Mesenchymal stem cell (in vitro differentiated cells and primary cell): ENCODE data around the gene MYO10.

Experiments used
- DNase-seq: peaks from one replicate; pipeline ENCODE4 v3.0.0-alpha.2; 2013
- H2AFZ ChIP-seq: one replicate; pipeline ENCODE4 v1.6.1; 2013; ENCODE audit warnings: low read depth, mild to moderate bottlenecking, control low read depth, inconsistent platforms, low read length, moderate library complexity
- H2AK5ac ChIP-seq: 2 replicates; pipeline ENCODE4 v1.6.1; 2013; ENCODE audit warnings: low read length, moderate library complexity, mild to moderate bottlenecking, inconsistent platforms; ENCODE audit not compliant: severe bottlenecking
- H2BK120ac ChIP-seq: one replicate; pipeline ENCODE4 v1.6.1; 2013; ENCODE audit warnings: low read depth, mild to moderate bottlenecking, inconsistent platforms, low read length, moderate library complexity
- H2BK12ac ChIP-seq, 2 experiments: one replicate each; pipeline ENCODE4 v1.6.1; 2013; ENCODE audit warnings: inconsistent platforms in 2 of 2, low read length in 2 of 2, mild to moderate bottlenecking in 2 of 2, moderate library complexity in 2 of 2, control low read depth in 1 of 2
- H2BK15ac ChIP-seq: one replicate; pipeline ENCODE4 v1.6.1; 2013; ENCODE audit warnings: mild to moderate bottlenecking, low read depth, inconsistent platforms; ENCODE audit not compliant: poor library complexity, severe bottlenecking
- H2BK5ac ChIP-seq: 2 replicates; pipeline ENCODE4 v1.6.1; 2013; ENCODE audit warnings: low read depth, mild to moderate bottlenecking, low read length, control low read depth, inconsistent platforms; ENCODE audit not compliant: poor library complexity, severe bottlenecking
- H3K14ac ChIP-seq, 2 experiments: one replicate each; pipeline ENCODE4 v1.6.1; 2013; ENCODE audit warnings: inconsistent platforms in 2 of 2, low read length in 2 of 2, control low read depth in 1 of 2, mild to moderate bottlenecking in 1 of 2, moderate library complexity in 1 of 2
- H3K18ac ChIP-seq, 2 experiments: one replicate each; pipeline ENCODE4 v1.6.1; 2013; ENCODE audit warnings: inconsistent platforms in 2 of 2, low read length in 2 of 2, control low read depth in 1 of 2, low read depth in 1 of 2, mild to moderate bottlenecking in 1 of 2
- H3K23ac ChIP-seq, 2 experiments: one replicate each; pipeline ENCODE4 v1.6.1; 2013; ENCODE audit warnings: inconsistent platforms in 2 of 2, low read length in 2 of 2, mild to moderate bottlenecking in 2 of 2, moderate library complexity in 2 of 2, control low read depth in 1 of 2
- H3K27ac ChIP-seq: 2 replicates; pipeline ENCODE4 v1.5.1; 2013; ENCODE audit warnings: mild to moderate bottlenecking, moderate library complexity, low read length, control low read depth, inconsistent platforms; ENCODE audit not compliant: poor library complexity, severe bottlenecking
- H3K27me3 ChIP-seq, 2 experiments: 2 replicates each; pipeline versions ENCODE4 v1.6.1 to v1.7.0; 2013; ENCODE audit warnings: low read length in 2 of 2, mild to moderate bottlenecking in 2 of 2, moderate library complexity in 2 of 2, control low read depth in 1 of 2, inconsistent platforms in 1 of 2; ENCODE audit not compliant: control insufficient read depth in 1 of 2, insufficient read depth in 1 of 2
- H3K36me3 ChIP-seq, 2 experiments: 2 replicates each; pipeline versions ENCODE4 v1.6.1 to v1.7.0; 2013; ENCODE audit warnings: low read length in 2 of 2, control low read depth in 1 of 2, inconsistent platforms in 1 of 2, low read depth in 1 of 2, mild to moderate bottlenecking in 1 of 2; ENCODE audit not compliant: insufficient read depth in 2 of 2, control insufficient read depth in 1 of 2
- H3K4ac ChIP-seq, 2 experiments: one replicate each; pipeline ENCODE4 v1.6.1; 2013; ENCODE audit warnings: inconsistent platforms in 2 of 2, low read length in 2 of 2, mild to moderate bottlenecking in 2 of 2, moderate library complexity in 2 of 2, control low read depth in 1 of 2, low read depth in 1 of 2
- H3K4me1 ChIP-seq: 2 replicates; pipeline ENCODE4 v1.6.1; 2013; ENCODE audit warnings: low read depth, low read length, control low read depth; ENCODE audit not compliant: control insufficient read depth, insufficient read depth
- H3K4me2 ChIP-seq: 2 replicates; pipeline ENCODE4 v1.6.1; 2013; ENCODE audit warnings: low read length, mild to moderate bottlenecking, inconsistent platforms; ENCODE audit not compliant: poor library complexity, severe bottlenecking
- H3K4me3 ChIP-seq, 2 experiments: 2 replicates each; pipeline versions ENCODE4 v1.5.1 to v1.7.0; 2013; ENCODE audit warnings: low read length in 2 of 2, mild to moderate bottlenecking in 2 of 2, control low read depth in 1 of 2, low read depth in 1 of 2; ENCODE audit not compliant: insufficient read depth in 1 of 2
- H3K79me1 ChIP-seq: replicated peaks from 2 replicates; pipeline ENCODE4 v1.6.1; 2013; ENCODE audit warnings: mild to moderate bottlenecking, control low read depth, low read length, inconsistent platforms; ENCODE audit not compliant: poor library complexity, severe bottlenecking
- H3K9ac ChIP-seq: 2 replicates; pipeline ENCODE4 v1.7.0; 2013; ENCODE audit warnings: mild to moderate bottlenecking, low read length, moderate library complexity
- H3K9me3 ChIP-seq: 2 replicates; pipeline ENCODE4 v1.7.0; 2013; ENCODE audit warnings: mild to moderate bottlenecking, low read length; ENCODE audit not compliant: control insufficient read depth
- H4K8ac ChIP-seq: one replicate; pipeline ENCODE4 v1.6.1; 2013; ENCODE audit warnings: inconsistent platforms, mild to moderate bottlenecking, low read length, moderate library complexity
- H4K91ac ChIP-seq: one replicate; pipeline ENCODE4 v1.6.1; 2013; ENCODE audit warnings: mild to moderate bottlenecking, low read length, inconsistent platforms
- WGBS: methylation state at CpG from one replicate; pipeline ENCODE4 v1.1.7; 2013; ENCODE audit warnings: mixed read lengths; 5-methylcytosine and 5-hydroxymethylcytosine counted together

The MYO10 gene

DNA sequence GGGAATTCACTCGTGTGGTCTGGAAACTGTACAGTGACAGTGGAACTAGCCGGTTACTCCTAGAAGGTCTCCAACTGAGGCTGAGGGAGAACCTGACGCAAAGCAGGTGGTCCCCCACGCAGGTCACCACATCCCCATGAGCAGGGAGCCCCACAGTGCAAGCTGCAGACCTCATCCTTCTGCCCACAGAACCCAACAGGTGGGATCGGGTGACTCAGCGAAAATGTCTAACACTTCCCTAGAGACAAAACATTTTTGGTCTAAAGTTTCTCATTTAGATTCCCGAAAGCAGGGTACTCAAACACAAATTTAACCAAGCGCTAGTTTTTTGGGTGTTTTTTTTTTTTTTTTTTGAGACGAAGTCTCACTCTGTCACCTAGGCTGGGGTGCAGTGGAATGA is 256.9 kb downstream of the MYO10 start:
- H3K14ac ChIP-seq, result no peak overlapping the region
- H3K9me3 ChIP-seq, result no peaks in the 10 kb centered on the region
- H3K27me3 ChIP-seq, result no peaks in the 10 kb centered on the region
- H2AFZ ChIP-seq, result no peak overlapping the region
- H4K8ac ChIP-seq, result no peak overlapping the region
- H3K4me1 ChIP-seq, result peaks cover 5% of the 10 kb centered on the region
- WGBS, result 96% methylated on average over 9 of the region's 9 CpGs
- no peak overlapping the region for H3K23ac ChIP-seq
- H2BK120ac ChIP-seq, result no peak overlapping the region
- no peak overlapping the region for H3K18ac ChIP-seq
- no peak overlapping the region for H3K4me3 ChIP-seq
- H4K91ac ChIP-seq, result no peak overlapping the region
- H3K36me3 ChIP-seq, result peaks cover 34 to 53% of the 10 kb centered on the region in 2 experiments
- no peak overlapping the region for H3K4ac ChIP-seq
- H3K4me2 ChIP-seq, result no peak overlapping the region
- no peak overlapping the region for H3K9ac ChIP-seq
- no peak overlapping the region for H2BK12ac ChIP-seq
- peaks cover 10% of the 10 kb centered on the region for H3K79me1 ChIP-seq
- H2AK5ac ChIP-seq, result no peak overlapping the region
- H3K27ac ChIP-seq, result no peak overlapping the region
- DNase-seq, result no peak
- H2BK5ac ChIP-seq, result no peak overlapping the region
- no peak overlapping the region for H2BK15ac ChIP-seq

DNA sequence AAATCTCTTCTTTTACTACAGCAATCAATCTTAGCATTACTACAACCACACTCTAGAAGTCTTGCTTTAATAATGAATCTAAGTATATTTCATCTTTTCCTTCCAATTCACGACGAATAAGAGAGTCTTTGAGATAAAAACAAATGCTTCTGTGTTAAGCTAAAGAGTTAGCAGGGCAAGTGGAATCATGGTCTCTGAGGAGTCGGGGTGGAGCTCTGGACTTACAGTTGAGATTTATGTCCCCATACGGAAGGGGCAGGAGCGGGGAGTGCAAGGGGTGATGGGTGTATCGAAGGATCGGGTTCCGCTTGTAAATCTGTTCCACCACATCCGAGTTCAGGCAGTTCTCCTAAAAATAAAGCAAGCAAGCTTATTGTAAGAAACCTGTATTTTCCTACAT is 260.3 kb downstream of the MYO10 start:
- no peak overlapping the region for H3K23ac ChIP-seq
- no peak overlapping the region for H3K18ac ChIP-seq
- H3K9me3 ChIP-seq, result no peaks in the 10 kb centered on the region
- peaks cover 40 to 51% of the 10 kb centered on the region in 2 experiments for H3K36me3 ChIP-seq
- no peak overlapping the region for H3K27ac ChIP-seq
- no peak overlapping the region for H2BK120ac ChIP-seq
- H4K91ac ChIP-seq, result no peak overlapping the region
- H2BK5ac ChIP-seq, result no peak overlapping the region
- no peak overlapping the region for H3K4me3 ChIP-seq
- H3K14ac ChIP-seq, result no peak overlapping the region
- H4K8ac ChIP-seq, result no peak overlapping the region
- 94% methylated on average over 9 of the region's 9 CpGs for WGBS
- H3K4me2 ChIP-seq, result no peak overlapping the region
- H3K79me1 ChIP-seq, result peaks cover 9% of the 10 kb centered on the region
- no peaks in the 10 kb centered on the region for H3K27me3 ChIP-seq
- no peak overlapping the region for H2BK12ac ChIP-seq
- DNase-seq, result no peak
- H2AK5ac ChIP-seq, result no peak overlapping the region
- H3K9ac ChIP-seq, result no peak overlapping the region
- H3K4ac ChIP-seq, result no peak overlapping the region
- no peak overlapping the region for H2AFZ ChIP-seq
- H3K4me1 ChIP-seq, result no peaks in the 10 kb centered on the region
- H2BK15ac ChIP-seq, result no peak overlapping the region

DNA sequence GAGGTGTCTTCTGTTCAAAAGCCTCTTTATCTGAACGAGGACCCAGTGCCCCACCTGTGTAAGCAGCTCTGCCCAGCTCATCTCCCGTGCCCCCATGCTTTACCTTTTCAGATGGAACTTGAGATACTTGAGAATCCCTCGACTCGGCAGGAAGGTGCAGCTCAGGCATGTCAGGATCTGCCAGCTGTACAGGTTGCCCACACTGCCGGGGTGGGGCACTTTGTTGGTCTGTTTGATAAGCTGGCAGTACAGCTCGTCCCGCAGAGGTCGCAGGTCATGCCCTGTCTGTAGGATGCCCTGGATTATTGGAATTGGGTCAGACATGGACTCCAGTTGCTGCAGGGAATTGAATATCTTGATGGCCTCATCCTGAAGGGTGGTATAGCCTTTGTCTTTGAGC is 261.3 kb downstream of the MYO10 start:
- no peak overlapping the region for H3K27ac ChIP-seq
- H4K91ac ChIP-seq, result no peak overlapping the region
- H2BK15ac ChIP-seq, result peak overlapping the region; percentile 40
- WGBS, result 98% methylated on average over 8 of the region's 8 CpGs
- no peak overlapping the region for H3K14ac ChIP-seq
- no peak overlapping the region for H3K4me3 ChIP-seq
- no peak overlapping the region for H3K4ac ChIP-seq
- H3K79me1 ChIP-seq, result peaks cover 10% of the 10 kb centered on the region
- H3K9me3 ChIP-seq, result no peaks in the 10 kb centered on the region
- no peak overlapping the region for H3K4me2 ChIP-seq
- H3K9ac ChIP-seq, result no peak overlapping the region
- H3K23ac ChIP-seq, result no peak overlapping the region
- DNase-seq, result no peak
- peaks cover 38 to 47% of the 10 kb centered on the region in 2 experiments for H3K36me3 ChIP-seq
- no peaks in the 10 kb centered on the region for H3K27me3 ChIP-seq
- H3K4me1 ChIP-seq, result no peaks in the 10 kb centered on the region
- H4K8ac ChIP-seq, result no peak overlapping the region
- H2BK12ac ChIP-seq, result no peak overlapping the region
- H2BK120ac ChIP-seq, result no peak overlapping the region
- no peak overlapping the region for H3K18ac ChIP-seq
- no peak overlapping the region for H2AFZ ChIP-seq
- no peak overlapping the region for H2BK5ac ChIP-seq
- no peak overlapping the region for H2AK5ac ChIP-seq

DNA sequence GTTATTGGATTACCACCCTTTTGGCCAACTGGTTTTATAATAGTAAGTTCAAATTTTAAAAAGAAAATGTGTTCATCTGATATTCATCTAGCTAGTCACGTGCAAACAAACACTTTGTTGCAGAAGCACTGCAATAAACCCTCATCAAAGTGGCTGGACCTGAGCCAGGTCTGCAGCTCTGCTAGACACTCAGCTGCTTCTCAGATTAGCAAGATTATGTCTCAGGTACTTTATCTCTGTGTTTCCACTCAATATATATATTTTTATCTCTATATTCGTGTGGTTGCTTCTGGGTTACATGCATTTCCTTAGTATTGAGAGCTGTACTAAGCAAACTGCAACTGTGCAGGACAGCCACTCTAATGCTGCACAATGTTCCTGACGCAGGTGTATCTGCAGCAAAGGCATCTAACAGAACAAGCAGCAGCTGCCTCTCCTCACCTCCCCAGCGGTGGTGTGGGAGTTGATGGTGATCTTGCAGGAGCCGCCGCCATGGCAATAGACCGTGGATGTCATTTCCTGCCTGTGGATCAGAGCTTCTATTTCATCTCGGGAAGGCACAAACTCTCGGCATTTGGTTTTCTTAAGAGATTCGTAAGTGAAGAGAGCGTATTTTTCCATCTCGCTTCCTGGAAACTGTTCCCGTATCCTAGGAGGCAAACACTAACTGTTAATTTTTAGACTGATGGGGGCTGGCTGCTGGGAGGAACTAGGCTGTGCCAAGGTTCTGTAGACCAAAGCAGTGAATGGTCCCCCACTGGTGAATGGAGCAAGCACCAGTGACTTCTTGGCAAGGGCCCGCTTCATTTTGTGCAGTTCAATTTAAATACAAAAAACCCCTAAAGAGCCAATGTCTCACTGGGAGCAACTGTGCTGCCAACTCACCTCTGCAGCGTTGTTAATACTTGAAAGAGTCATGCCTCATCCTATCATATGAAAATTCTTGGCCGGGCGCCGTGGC is 262.6 kb downstream of the MYO10 start:
- Histone ChIP-seq H4K91ac (no peak overlapping the region), H3K18ac (no peak overlapping the region), H2BK15ac (no peak overlapping the region), H3K4me2 (no peak overlapping the region), H2BK5ac (no peak overlapping the region), H3K4ac (no peak overlapping the region), H3K36me3 (peaks cover 33 to 39% of the 10 kb centered on the region in 2 experiments), H2AFZ (no peak overlapping the region), H2BK120ac (no peak overlapping the region), H3K9me3 (no peaks in the 10 kb centered on the region), H2BK12ac (no peak overlapping the region), H3K79me1 (peaks cover 4% of the 10 kb centered on the region), H3K27me3 (no peaks in the 10 kb centered on the region), H3K14ac (no peak overlapping the region), H4K8ac (no peak overlapping the region), H2AK5ac (no peak overlapping the region), H3K9ac (no peak overlapping the region), H3K4me3 (no peak overlapping the region), H3K4me1 (no peaks in the 10 kb centered on the region), H3K23ac (no peak overlapping the region), H3K27ac (no peak overlapping the region)
- WGBS, result 96% methylated on average over 18 of the region's 18 CpGs
- no peak for DNase-seq
